Activated T-cell treated with anti-CD3 and anti-CD28 coated beads, Interleukin-2, amount 50 U/mL, for 72 hours (primary cell): Measurements from ENCODE around the gene IFNA5. TPM values are rescaled to one million over a fixed set of nuclear protein-coding genes. Genes with fewer than 3 reads are reported as not detected.

Experiments used
- ATAC-seq, 2 donors: fragments of 150-1000 bp; cut with Tn5 transposase; replicated peaks in 1 of 2; 2 replicates each; pipeline ENCODE4 v1.10.0; 2021; ENCODE audit warnings: moderate library complexity in 2 of 2, mild to moderate bottlenecking in 1 of 2
- DNase-seq, 2 donors: peaks; one replicate each; pipeline ENCODE4 v3.0.0; 2021 to 2022; ENCODE audit warnings: mixed read lengths in 1 of 2
- H3K27ac Mint-ChIP-seq: one replicate; pipeline ENCODE4 v1.8.0; 2022; ENCODE audit warnings: mild to moderate bottlenecking, moderate library complexity, mixed read lengths
- H3K27me3 Mint-ChIP-seq: one replicate; pipeline ENCODE4 v1.8.0; 2022; ENCODE audit warnings: low read depth, mixed read lengths
- H3K36me3 Mint-ChIP-seq, 2 donors: one replicate each; pipeline ENCODE4 v1.8.0; 2022; ENCODE audit warnings: mixed read lengths in 2 of 2, mild to moderate bottlenecking in 1 of 2; ENCODE audit not compliant: insufficient read depth in 2 of 2
- H3K4me1 Mint-ChIP-seq: one replicate; pipeline ENCODE4 v1.8.0; 2022; ENCODE audit warnings: low read depth, mixed read lengths
- H3K4me3 Mint-ChIP-seq, 2 donors: one replicate each; pipeline ENCODE4 v1.8.0; 2022; ENCODE audit warnings: mild to moderate bottlenecking in 2 of 2, mixed read lengths in 2 of 2, moderate library complexity in 2 of 2
- H3K9me3 Mint-ChIP-seq, 2 donors: one replicate each; pipeline ENCODE4 v1.8.0; 2022; ENCODE audit warnings: mixed read lengths in 2 of 2
- total RNA-seq, 2 donors: library from RNA; stranded (reverse); gene quantifications; one replicate each; pipeline ENCODE4 v1.2.3, GENCODE V29; 2022

The IFNA5 gene
- total RNA-seq = not detected

GRCh38 chr9:21305213-21305612, at the start of gene IFNA5:
Gene IFNA5 (minus strand): TSS chr9:21305313. CDS start chr9:21305256, 57 bp downstream.
- no peaks in the 10 kb centered on the region for H3K4me1 Mint-ChIP-seq
- H3K9me3 Mint-ChIP-seq = no peaks in the 10 kb centered on the region
- H3K36me3 Mint-ChIP-seq = no peaks in the 10 kb centered on the region
- H3K27me3 Mint-ChIP-seq = peaks cover 38% of the 10 kb centered on the region
- no peak within 1 kb of the TSS for H3K4me3 Mint-ChIP-seq
- ATAC-seq = no peak
- no peak within 1 kb of the TSS for H3K27ac Mint-ChIP-seq
- no peak for DNase-seq

- no peak for ATAC-seq
- Mint-ChIP-seq H3K27me3 (peaks cover 46% of the 10 kb centered on the region), H3K36me3 (peaks cover 6 to 8% of the 10 kb centered on the region in 2 donors)
These were observed 45.7 kb upstream of the IFNA5 start, which contains the start of gene IFNA6 for GRCh38 chr9:21350787-21351186. Gene IFNA6 (minus strand): TSS chr9:21350887. CDS start chr9:21350887, 0 bp downstream.

GRCh38 chr9:21348430-21348970, 43.4 kb upstream of the IFNA5 start:
- Mint-ChIP-seq H3K4me1 (no peaks in the 10 kb centered on the region), H3K9me3 (peaks cover 0 to 3% of the 10 kb centered on the region in 2 donors), H3K27me3 (peaks cover 39% of the 10 kb centered on the region), H3K36me3 (peaks cover 5 to 7% of the 10 kb centered on the region in 2 donors), H3K4me3 (no peak overlapping the region), H3K27ac (no peak overlapping the region)
- DNase-seq (no peak), ATAC-seq (no peak)

More at GRCh38 chr9:21350787-21351186, 45.7 kb upstream of the IFNA5 start, which contains the start of gene IFNA6:
- DNase-seq = no peak
- Mint-ChIP-seq H3K27ac (no peak within 1 kb of the TSS), H3K4me1 (no peaks in the 10 kb centered on the region), H3K9me3 (peaks cover 5 to 6% of the 10 kb centered on the region in 2 donors), H3K4me3 (no peak within 1 kb of the TSS)

GRCh38 chr9:21340735-21341134, 35.6 kb upstream of the IFNA5 start:
- Mint-ChIP-seq H3K27ac (no peak overlapping the region), H3K4me1 (peaks cover 11% of the 10 kb centered on the region), H3K9me3 (peaks cover 0 to 3% of the 10 kb centered on the region in 2 donors), H3K4me3 (no peak overlapping the region), H3K27me3 (peaks cover 46% of the 10 kb centered on the region), H3K36me3 (peaks cover 5 to 7% of the 10 kb centered on the region in 2 donors)
- DNase-seq (no peak), ATAC-seq (no peak)

- peaks cover 0 to 4% of the 10 kb centered on the region in 2 donors for H3K36me3 Mint-ChIP-seq
- H3K4me1 Mint-ChIP-seq = peaks cover 43% of the 10 kb centered on the region
- H3K27ac Mint-ChIP-seq = peak overlapping the region; percentile 87
- DNase-seq (no peak), ATAC-seq (no peak)
- H3K27me3 Mint-ChIP-seq = peaks cover 13% of the 10 kb centered on the region
- H3K4me3 Mint-ChIP-seq = peak overlapping the region; percentile 89 to 99
- H3K9me3 Mint-ChIP-seq = no peaks in the 10 kb centered on the region
These were observed 31.3 kb upstream of the IFNA5 start for GRCh38 chr9:21336457-21336856.

- H3K36me3 Mint-ChIP-seq = peaks cover 4 to 5% of the 10 kb centered on the region in 2 donors
- DNase-seq (peak; percentile 82 to 87), ATAC-seq (peak; percentile 90 to 91)
- no peaks in the 10 kb centered on the region for H3K9me3 Mint-ChIP-seq
- peaks cover 57% of the 10 kb centered on the region for H3K4me1 Mint-ChIP-seq
- H3K4me3 Mint-ChIP-seq = peak within 1 kb of the TSS; percentile 89 to 99
- peak within 1 kb of the TSS; percentile 93 for H3K27ac Mint-ChIP-seq
- H3K27me3 Mint-ChIP-seq = peaks cover 11% of the 10 kb centered on the region
These were observed 29.9 kb upstream of the IFNA5 start, which contains the start of gene KLHL9 for GRCh38 chr9:21334701-21335632. Gene KLHL9 (minus strand): TSS chr9:21335404. CDS start chr9:21334859, 545 bp downstream.

- Mint-ChIP-seq H3K27ac (peak overlapping the region; percentile 67), H3K27me3 (peaks cover 4% of the 10 kb centered on the region), H3K4me1 (peaks cover 68% of the 10 kb centered on the region), H3K4me3 (peak overlapping the region; percentile 89 to 99), H3K9me3 (no peaks in the 10 kb centered on the region), H3K36me3 (peaks cover 4 to 5% of the 10 kb centered on the region in 2 donors)
- no peak for ATAC-seq
- no peak for DNase-seq
These were observed 28.1 kb upstream of the IFNA5 start for GRCh38 chr9:21333226-21333625.

- no peak for DNase-seq
These were observed 26.7 kb upstream of the IFNA5 start for GRCh38 chr9:21331676-21332402.

GRCh38 chr9:21326526-21327139, 21.5 kb upstream of the IFNA5 start:
- Mint-ChIP-seq H3K36me3 (peaks cover 5 to 10% of the 10 kb centered on the region in 2 donors), H3K27ac (no peak overlapping the region), H3K4me3 (no peak overlapping the region), H3K27me3 (no peaks in the 10 kb centered on the region), H3K9me3 (no peaks in the 10 kb centered on the region), H3K4me1 (peaks cover 46% of the 10 kb centered on the region)
- no peak for DNase-seq
- peak; percentile 69 to 84 for ATAC-seq

More at GRCh38 chr9:21331676-21332402, 26.7 kb upstream of the IFNA5 start:
- H3K27me3 Mint-ChIP-seq = no peaks in the 10 kb centered on the region
- peak overlapping the region; percentile 89 to 99 for H3K4me3 Mint-ChIP-seq
- H3K27ac Mint-ChIP-seq = no peak overlapping the region
- peaks cover 4 to 5% of the 10 kb centered on the region in 2 donors for H3K36me3 Mint-ChIP-seq
- H3K9me3 Mint-ChIP-seq = no peaks in the 10 kb centered on the region
- H3K4me1 Mint-ChIP-seq = peaks cover 81% of the 10 kb centered on the region
- no peak for ATAC-seq

- ATAC-seq (no peak), DNase-seq (no peak)
- Mint-ChIP-seq H3K36me3 (peaks cover 0 to 10% of the 10 kb centered on the region in 2 donors), H3K27me3 (no peaks in the 10 kb centered on the region), H3K9me3 (no peaks in the 10 kb centered on the region), H3K27ac (peak overlapping the region; percentile 83), H3K4me3 (no peak overlapping the region), H3K4me1 (peaks cover 28% of the 10 kb centered on the region)
These were observed 18.9 kb upstream of the IFNA5 start for GRCh38 chr9:21324047-21324446.

- DNase-seq (no peak), ATAC-seq (no peak)
- H3K36me3 Mint-ChIP-seq = peaks cover 0 to 10% of the 10 kb centered on the region in 2 donors
- no peaks in the 10 kb centered on the region for H3K9me3 Mint-ChIP-seq
- H3K4me1 Mint-ChIP-seq = peaks cover 22% of the 10 kb centered on the region
- H3K27me3 Mint-ChIP-seq = no peaks in the 10 kb centered on the region
- H3K4me3 Mint-ChIP-seq = no peak overlapping the region
- no peak overlapping the region for H3K27ac Mint-ChIP-seq
These were observed 17.9 kb upstream of the IFNA5 start for GRCh38 chr9:21322911-21323461.

GRCh38 chr9:21320465-21320864, 15.4 kb upstream of the IFNA5 start:
- Mint-ChIP-seq H3K36me3 (peaks cover 0 to 10% of the 10 kb centered on the region in 2 donors), H3K27me3 (no peaks in the 10 kb centered on the region), H3K9me3 (no peaks in the 10 kb centered on the region), H3K27ac (no peak overlapping the region), H3K4me3 (no peak overlapping the region), H3K4me1 (peaks cover 5% of the 10 kb centered on the region)
- no peak for DNase-seq
- ATAC-seq = no peak
